PC-9 (cell line): ENCODE results near the gene SARS1. TPM values are rescaled to one million over a fixed set of nuclear protein-coding genes. Genes with fewer than 3 reads are reported as not detected.
"Not testable (repeated sequence)": the region's sequence is repeated elsewhere in the genome, so short reads cannot be mapped to it uniquely, and the experiment has no call there.

Experiments used
- BruUV-seq: library from RNA; stranded (reverse); fragments of 400-500 nt; replicated peaks from 2 replicates; lab custom pipeline; 2021; lab: Mats Ljungman, UMichigan
- CTCF ChIA-PET: fragments of 300-600 bp; sonication (Branson Sonifier 250); formaldehyde crosslinking; loops from one replicate; lab custom pipeline; 2022; ENCODE audit warnings: antibody characterized with exemption; lab: Charles Lee
- POLR2A ChIA-PET: fragments of 300-600 bp; sonication (Branson Sonifier 250); formaldehyde crosslinking; loops from one replicate; lab custom pipeline; 2022; ENCODE audit warnings: antibody characterized with exemption; ENCODE audit not compliant: unreplicated experiment; lab: Charles Lee
- DNase-seq, 2 experiments: peaks; one replicate each; pipeline versions ENCODE4 v3.0.0 to v3.0.0-alpha.2; 2015 to 2022; ENCODE audit warnings: mixed read lengths in 1 of 2
- H2AFZ ChIP-seq: fragments of 200-600 bp; sonication (generic); 2 replicates; pipeline ENCODE4 v1.8.1; 2017; ENCODE audit warnings: antibody characterized with exemption
- H3F3A ChIP-seq: fragments of 200-600 bp; sonication (generic); 2 replicates; pipeline ENCODE4 v1.8.1; 2017; ENCODE audit warnings: antibody characterized with exemption, mild to moderate bottlenecking, low read depth; ENCODE audit not compliant: insufficient read depth
- H3K27ac ChIP-seq: fragments of 200-600 bp; sonication (generic); 2 replicates; pipeline ENCODE4 v1.6.1; 2016; ENCODE audit warnings: mixed run types
- H3K27me3 ChIP-seq: fragments of 200-600 bp; sonication (generic); 2 replicates; pipeline ENCODE4 v1.6.1; 2016; ENCODE audit warnings: low read depth, mixed run types; ENCODE audit not compliant: insufficient read depth
- H3K36me3 ChIP-seq: fragments of 200-600 bp; sonication (generic); 2 replicates; pipeline ENCODE4 v1.6.1; 2016; ENCODE audit warnings: low read depth, mixed run types
- H3K4me1 ChIP-seq: fragments of 200-600 bp; sonication (generic); replicated peaks from 2 replicates; pipeline ENCODE4 v1.6.1; 2016; ENCODE audit warnings: mixed run types; ENCODE audit not compliant: insufficient read depth
- H3K4me2 ChIP-seq: fragments of 200-600 bp; sonication (generic); 2 replicates; pipeline ENCODE4 v1.6.1; 2017; ENCODE audit warnings: mixed run types
- H3K4me3 ChIP-seq: fragments of 200-600 bp; sonication (generic); 2 replicates; pipeline ENCODE4 v1.6.1; 2016; ENCODE audit warnings: mixed run types
- H3K79me2 ChIP-seq: fragments of 200-600 bp; sonication (generic); 2 replicates; pipeline ENCODE4 v1.6.1; 2017; ENCODE audit warnings: low read depth, mixed run types
- H3K9me2 ChIP-seq: fragments of 200-600 bp; sonication (generic); 2 replicates; pipeline ENCODE4 v1.8.1; 2017; ENCODE audit warnings: mild to moderate bottlenecking; ENCODE audit not compliant: insufficient read depth
- H3K9me3 ChIP-seq: fragments of 200-600 bp; sonication (generic); 2 replicates; pipeline ENCODE4 v1.8.1; 2016; ENCODE audit warnings: low read depth; ENCODE audit not compliant: insufficient read depth
- H4K20me1 ChIP-seq: fragments of 200-600 bp; sonication (generic); 2 replicates; pipeline ENCODE4 v1.8.1; 2017; ENCODE audit not compliant: insufficient read depth
- CTCF ChIP-seq: fragments of 200-600 bp; sonication (generic); conservative IDR thresholded peaks from 2 replicates; pipeline ENCODE4 v1.6.1; 2017; ENCODE audit warnings: mixed run types, antibody characterized with exemption, mild to moderate bottlenecking, moderate library complexity
- EZH2 ChIP-seq: fragments of 200-600 bp; sonication (generic); IDR thresholded peaks from 2 replicates; pipeline ENCODE4 v1.8.0; 2017; ENCODE audit warnings: antibody characterized with exemption, low read depth
- intact Hi-C: fragments of 100-400 bp; cut with micrococcal nuclease; formaldehyde crosslinking; loops from one replicate; pipeline ENCODE4 v1.10.0; 2022; ENCODE audit not compliant: unreplicated experiment
- total RNA-seq: library from RNA; stranded (reverse); gene quantifications from 2 replicates; pipeline ENCODE4 v1.2.3, GENCODE V29; 2021

SARS1 gene
- total RNA-seq, 1 experiment from 2014 or later, result 206 TPM

- Histone ChIP-seq H3K27ac (peak within 1 kb of the TSS; percentile 70), H3K4me3 (peak within 1 kb of the TSS; percentile 76), H3K4me2 (peak within 1 kb of the TSS; percentile 89), H4K20me1 (no peaks in the 10 kb centered on the region), H3K27me3 (no peaks in the 10 kb centered on the region), H3K9me3 (no peaks in the 10 kb centered on the region), H3K79me2 (peaks cover 42% of the 10 kb centered on the region), H2AFZ (peak within 1 kb of the TSS; percentile 86), H3K36me3 (0 out of 2 replicates have a peak, but pooled peaks cover 8% of the 10 kb centered on the region), H3K9me2 (no peaks in the 10 kb centered on the region), H3K4me1 (peaks cover 25% of the 10 kb centered on the region), H3F3A (peaks cover 34% of the 10 kb centered on the region)
- intact Hi-C loops, result loop anchor here (1.0 kb wide), 1 partner anchor 115 kb away; no protein-coding TSS in a partner anchor
- BruUV-seq, result TSS peak; percentile 35
- ChIA-PET POLR2A (interaction anchor here (0.6 kb wide), 3 partner anchors 100 to 780 kb away, joined by 3 to 10 read pairs (median 4); no protein-coding TSS in a partner anchor), CTCF (interaction anchor here (0.6 to 1.2 kb wide), 2 partner anchors 52 to 115 kb away, joined by 3 to 4 read pairs; partner anchors contain the start of gene SORT1)
- peak; percentile 89 to 94 for DNase-seq
- peak; percentile 57 for TF ChIP-seq CTCF
- TF ChIP-seq EZH2, result no peak
These were observed 69.4 kb downstream of the SARS1 start, which contains the start of gene PSRC1 for GRCh38 chr1:109282952-109283747. PSRC1 (minus strand) TSS chr1:109283145.

- Histone ChIP-seq H2AFZ (peak overlapping the region; percentile 86), H3K9me2 (no peaks in the 10 kb centered on the region), H3K27me3 (no peaks in the 10 kb centered on the region), H3K9me3 (no peaks in the 10 kb centered on the region), H3K27ac (peak overlapping the region; percentile 70), H3K36me3 (0 out of 2 replicates have a peak, but pooled peaks cover 8% of the 10 kb centered on the region), H3K4me3 (peak overlapping the region; percentile 76), H4K20me1 (no peaks in the 10 kb centered on the region), H3K79me2 (peaks cover 35% of the 10 kb centered on the region), H3K4me1 (peaks cover 23% of the 10 kb centered on the region), H3F3A (peaks cover 26% of the 10 kb centered on the region), H3K4me2 (peak overlapping the region; percentile 89)
- intact Hi-C loops, result loop anchor here (1.0 kb wide), 1 partner anchor 114 kb away; no protein-coding TSS in a partner anchor
- BruUV-seq, result no TSS peak
- DNase-seq, result no peak
- TF ChIP-seq CTCF (0 out of 2 replicates have a peak, but pooled peaks have one; percentile 8), EZH2 (no peak)
- POLR2A ChIA-PET, result no interaction called here
- CTCF ChIA-PET, result interaction anchor here (1.2 kb wide), 1 partner anchor 114 kb away, joined by 4 read pairs; the partner anchor contains the start of gene SORT1
These were observed 70.3 kb downstream of the SARS1 start for GRCh38 chr1:109283748-109284600.

- peaks cover 11% of the 10 kb centered on the region for H3K79me2 ChIP-seq
- H3K9me2 ChIP-seq, H3K27me3 ChIP-seq, H3K4me3 ChIP-seq, CTCF ChIA-PET, H3K9me3 ChIP-seq, H2AFZ ChIP-seq, H3K4me2 ChIP-seq, H3K36me3 ChIP-seq, POLR2A ChIA-PET, H3K27ac ChIP-seq, BruUV-seq, intact Hi-C loops, H4K20me1 ChIP-seq, DNase-seq: not testable (repeated sequence)
- peaks cover 15% of the 10 kb centered on the region for H3K4me1 ChIP-seq
- peaks cover 22% of the 10 kb centered on the region for H3F3A ChIP-seq
These were observed 73.0 kb downstream of the SARS1 start for GRCh38 chr1:109286762-109287161.

Other genes with a start within 250 kb of the SARS1 start
- gene WDR47, start 171.8 kb upstream of the SARS1 start, total RNA-seq, result 6.4 and 8.3 TPM in 2 replicates
- 23.2 and 30.1 TPM in 2 replicates for gene TAF13, start 137.9 kb upstream of the SARS1 start, total RNA-seq
- 19.2 and 23.6 TPM in 2 replicates for gene TMEM167B, start 123.2 kb upstream of the SARS1 start, total RNA-seq
- gene ELAPOR1, start 99.8 kb upstream of the SARS1 start, total RNA-seq, result 0.95 and 2.0 TPM in 2 replicates
- 19.0 and 19.5 TPM in 2 replicates for gene CELSR2, start 35.6 kb downstream of the SARS1 start, total RNA-seq
- 26.4 and 28.6 TPM in 2 replicates for gene PSRC1, start 69.2 kb downstream of the SARS1 start, total RNA-seq
- gene MYBPHL, start 93.1 kb downstream of the SARS1 start, total RNA-seq, result not detected in 2 replicates
- 25.7 and 27.9 TPM in 2 replicates for gene SORT1, start 184.0 kb downstream of the SARS1 start, total RNA-seq
- 168 and 172 TPM in 2 replicates for gene PSMA5, start 212.5 kb downstream of the SARS1 start, total RNA-seq